ELR (cell line): ENCODE data around the gene SAMD4A.

ENCODE experiments used
- DNase-seq: peaks from one replicate; pipeline ENCODE4 v3.0.0-alpha.2; 2015; ENCODE audit warnings: low read depth

Gene SAMD4A

GRCh38 chr14:54766276-54767138, 199.6 kb downstream of the SAMD4A start:
- no peak for DNase-seq

GRCh38 chr14:54767139-54767431, 200.2 kb downstream of the SAMD4A start:
- DNase-seq: no peak

GRCh38 chr14:54767450-54767849, 200.5 kb downstream of the SAMD4A start:
- DNase-seq: no peak

- DNase-seq: peak; percentile 43
Observed at GRCh38 chr14:54768501-54769129, 201.7 kb downstream of the SAMD4A start.

GRCh38 chr14:54769951-54770863, 203.3 kb downstream of the SAMD4A start:
- DNase-seq: no peak

- DNase-seq: no peak
Observed at GRCh38 chr14:54771411-54772027, 204.6 kb downstream of the SAMD4A start.

GRCh38 chr14:54772451-54772881, 205.5 kb downstream of the SAMD4A start:
- peak; percentile 81 for DNase-seq

- DNase-seq: peak; percentile 100
Observed at GRCh38 chr14:54773171-54774006, 206.5 kb downstream of the SAMD4A start.

GRCh38 chr14:54774824-54775223, 207.9 kb downstream of the SAMD4A start:
- DNase-seq: no peak

GRCh38 chr14:54775486-54776140, 208.7 kb downstream of the SAMD4A start:
- DNase-seq: no peak

GRCh38 chr14:54776361-54777001, 209.6 kb downstream of the SAMD4A start:
- DNase-seq: peak; percentile 86

GRCh38 chr14:54777395-54777794, 210.5 kb downstream of the SAMD4A start:
- DNase-seq: no peak

GRCh38 chr14:54778618-54779345, 211.9 kb downstream of the SAMD4A start:
- DNase-seq: no peak

- DNase-seq: no peak
Observed at GRCh38 chr14:54781080-54781479, 214.2 kb downstream of the SAMD4A start.

- DNase-seq: no peak
Observed at GRCh38 chr14:54781961-54782750, 215.2 kb downstream of the SAMD4A start.

- DNase-seq: no peak
Observed at GRCh38 chr14:54782751-54783659, 216.1 kb downstream of the SAMD4A start.

- DNase-seq: no peak
Observed at GRCh38 chr14:54783660-54784015, 216.7 kb downstream of the SAMD4A start.

- no peak for DNase-seq
Observed at GRCh38 chr14:54784060-54784459, 217.1 kb downstream of the SAMD4A start.
